RWPE1 (cell line): ENCODE measurements around the gene MED20.

Experiments used
- CTCF ChIA-PET: fragments of 350-600 bp; sonication (Branson Sonifier 250); formaldehyde crosslinking; extraction: SDS; loops from one replicate; lab custom pipeline; 2021; lab: Yijun Ruan, JAX
- POLR2A ChIA-PET: fragments of 400-600 bp; formaldehyde crosslinking; extraction: SDS; loops from one replicate; lab custom pipeline; 2020; ENCODE audit warnings: antibody characterized with exemption; ENCODE audit not compliant: low non-redundant PET; lab: Yijun Ruan, JAX
- DNase-seq: peaks from one replicate; pipeline ENCODE4 v3.0.0; 2012; ENCODE audit warnings: low spot score
- H3K27ac ChIP-seq: fragments of 450-650 bp; 2 replicates; pipeline ENCODE4 v1.5.1; 2017
- TF ChIP-seq, protein P1 (sequence below): fragments of 450-650 bp; conservative IDR thresholded peaks from 2 replicates; pipeline ENCODE4 v1.5.1; 2017; ENCODE audit warnings: low read depth, mild to moderate bottlenecking

Gene MED20

DNA sequence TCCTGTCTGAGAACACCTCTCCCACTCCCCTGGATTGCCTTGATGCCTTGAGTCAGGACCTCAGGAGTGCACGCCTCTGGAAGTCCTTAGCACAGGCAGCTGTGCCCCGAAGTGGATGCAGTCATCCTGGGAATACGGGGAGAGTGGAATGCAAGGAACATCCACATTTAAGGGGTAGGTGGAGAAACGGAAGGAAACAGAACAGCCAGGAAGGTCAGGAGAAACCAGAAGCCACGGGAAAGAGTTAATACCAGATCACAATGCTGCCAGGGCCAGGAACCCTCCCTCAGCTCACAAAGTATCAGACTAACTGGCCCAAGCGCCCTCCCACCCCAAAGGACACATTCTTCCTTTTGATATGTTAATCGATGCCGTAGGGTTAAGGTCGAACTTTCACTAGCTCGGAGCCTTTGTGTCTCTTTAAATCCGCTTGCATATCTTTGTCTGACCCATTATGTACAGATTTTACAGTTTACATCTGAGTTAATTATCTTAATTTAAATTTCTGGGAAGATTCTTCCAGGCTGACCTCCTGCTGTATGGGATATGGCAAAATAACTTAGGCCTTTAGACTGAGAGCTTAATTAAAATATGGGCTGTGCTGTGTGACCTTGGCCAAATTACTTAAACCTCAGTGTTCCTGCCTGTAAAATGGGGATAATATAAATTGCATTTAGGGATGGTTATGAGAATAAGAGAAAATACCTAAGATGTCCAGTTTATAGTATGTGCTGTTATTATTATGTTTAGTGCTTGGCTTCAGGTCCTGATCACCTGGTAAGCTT, 44.7 kb upstream of the MED20 start:
- ChIA-PET CTCF (no interaction called here), POLR2A (no interaction called here)
- no peak for DNase-seq
- TF ChIP-seq, protein P1, sequence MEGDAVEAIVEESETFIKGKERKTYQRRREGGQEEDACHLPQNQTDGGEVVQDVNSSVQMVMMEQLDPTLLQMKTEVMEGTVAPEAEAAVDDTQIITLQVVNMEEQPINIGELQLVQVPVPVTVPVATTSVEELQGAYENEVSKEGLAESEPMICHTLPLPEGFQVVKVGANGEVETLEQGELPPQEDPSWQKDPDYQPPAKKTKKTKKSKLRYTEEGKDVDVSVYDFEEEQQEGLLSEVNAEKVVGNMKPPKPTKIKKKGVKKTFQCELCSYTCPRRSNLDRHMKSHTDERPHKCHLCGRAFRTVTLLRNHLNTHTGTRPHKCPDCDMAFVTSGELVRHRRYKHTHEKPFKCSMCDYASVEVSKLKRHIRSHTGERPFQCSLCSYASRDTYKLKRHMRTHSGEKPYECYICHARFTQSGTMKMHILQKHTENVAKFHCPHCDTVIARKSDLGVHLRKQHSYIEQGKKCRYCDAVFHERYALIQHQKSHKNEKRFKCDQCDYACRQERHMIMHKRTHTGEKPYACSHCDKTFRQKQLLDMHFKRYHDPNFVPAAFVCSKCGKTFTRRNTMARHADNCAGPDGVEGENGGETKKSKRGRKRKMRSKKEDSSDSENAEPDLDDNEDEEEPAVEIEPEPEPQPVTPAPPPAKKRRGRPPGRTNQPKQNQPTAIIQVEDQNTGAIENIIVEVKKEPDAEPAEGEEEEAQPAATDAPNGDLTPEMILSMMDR: no peak
- no peak overlapping the region for H3K27ac ChIP-seq

DNA sequence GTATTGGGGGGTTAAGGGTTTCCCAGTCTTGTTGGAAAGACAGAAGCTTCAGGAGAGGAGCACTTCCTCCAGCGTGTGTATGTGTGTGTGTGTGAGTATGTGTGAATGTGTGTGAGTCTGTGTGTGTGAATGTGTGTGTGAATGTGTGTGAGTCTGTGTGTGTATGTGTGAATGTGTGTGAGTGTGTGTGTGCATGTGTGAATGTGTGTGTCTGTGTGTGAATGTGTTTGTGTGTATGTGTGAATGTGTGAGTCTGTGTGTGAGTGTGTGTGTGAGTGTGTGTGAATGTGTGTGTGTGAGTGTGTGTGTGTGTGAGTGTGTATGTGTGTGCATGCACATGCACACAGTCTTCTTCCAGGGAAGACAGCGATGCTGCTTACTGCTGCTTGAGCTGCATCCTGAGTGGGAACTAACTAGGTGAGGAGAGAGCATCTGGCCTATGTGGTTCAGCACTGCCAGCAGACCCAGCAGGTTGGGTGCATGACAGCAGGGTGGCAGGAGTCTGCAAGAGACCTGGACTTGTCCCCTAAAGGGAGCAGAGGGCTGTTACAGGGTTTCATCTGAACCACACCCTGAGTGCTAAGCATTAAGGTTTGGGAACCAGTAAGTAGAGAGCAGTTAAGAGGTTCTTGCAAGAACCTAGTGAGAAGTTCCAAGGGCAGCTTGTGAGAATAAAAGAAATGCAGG, 43.4 kb upstream of the MED20 start:
- CTCF ChIA-PET: interaction anchor here (0.9 kb wide), 1 partner anchor 177 kb away, joined by 3 read pairs; the partner anchor contains the start of gene TOMM6
- POLR2A ChIA-PET: no interaction called here
- H3K27ac ChIP-seq: no peak overlapping the region

DNA sequence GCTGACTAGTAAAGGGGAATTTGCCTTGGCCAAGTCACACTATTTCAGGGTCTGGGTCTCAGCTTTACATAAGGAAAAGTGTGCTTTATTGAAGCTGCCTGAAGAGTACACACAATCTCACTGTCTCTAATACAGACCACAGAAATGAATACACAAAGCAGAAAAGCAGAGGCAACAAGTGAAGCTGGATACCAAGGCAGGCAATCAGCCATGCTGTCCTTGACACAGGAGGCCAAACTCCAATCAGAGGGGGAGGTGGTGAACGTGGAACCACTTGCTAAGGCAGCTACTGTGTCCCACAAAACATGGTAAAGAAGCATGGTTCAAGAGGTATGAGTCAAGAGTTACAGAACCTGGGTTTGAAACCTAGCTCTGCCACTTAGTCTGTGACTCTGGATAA, 42.4 kb upstream of the MED20 start:
- ChIA-PET POLR2A (interaction anchor here (0.7 kb wide), 1 partner anchor 25 kb away, joined by 4 read pairs; no protein-coding TSS in a partner anchor), CTCF (interaction anchor here (0.6 to 1.2 kb wide), 4 partner anchors 15 to 176 kb away, joined by 3 to 4 read pairs (median 4); partner anchors contain the start of genes BYSL, MED20 and TOMM6)
- DNase-seq: no peak
- TF ChIP-seq, protein P1: no peak
- H3K27ac ChIP-seq: no peak overlapping the region

More for the DNA sequence above, 43.4 kb upstream of the MED20 start:
- TF ChIP-seq, protein P1: no peak
- DNase-seq: no peak

DNA sequence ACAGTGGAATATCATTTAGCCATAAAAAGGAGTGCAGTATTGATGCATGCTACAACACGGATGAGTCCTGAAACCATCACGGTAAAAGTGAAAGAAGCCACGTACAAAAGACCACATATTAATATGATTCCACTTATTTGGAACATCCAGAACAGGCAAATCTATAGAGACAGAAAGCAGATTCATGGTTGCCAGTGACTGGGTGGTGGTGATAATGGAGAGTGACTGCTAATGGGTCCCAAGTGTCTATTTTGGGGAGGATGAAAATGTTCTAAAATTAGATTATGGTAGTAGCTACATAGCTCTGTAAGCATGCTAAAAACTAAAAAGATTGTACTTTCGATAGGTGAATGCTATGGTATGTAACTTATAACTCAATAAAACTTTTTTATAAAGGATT, 39.1 kb upstream of the MED20 start:
- TF ChIP-seq, protein P1: no peak
- DNase-seq: no peak
- CTCF ChIA-PET: interaction anchor here (0.6 kb wide), 1 partner anchor 142 kb away, joined by 4 read pairs; no protein-coding TSS in a partner anchor

DNA sequence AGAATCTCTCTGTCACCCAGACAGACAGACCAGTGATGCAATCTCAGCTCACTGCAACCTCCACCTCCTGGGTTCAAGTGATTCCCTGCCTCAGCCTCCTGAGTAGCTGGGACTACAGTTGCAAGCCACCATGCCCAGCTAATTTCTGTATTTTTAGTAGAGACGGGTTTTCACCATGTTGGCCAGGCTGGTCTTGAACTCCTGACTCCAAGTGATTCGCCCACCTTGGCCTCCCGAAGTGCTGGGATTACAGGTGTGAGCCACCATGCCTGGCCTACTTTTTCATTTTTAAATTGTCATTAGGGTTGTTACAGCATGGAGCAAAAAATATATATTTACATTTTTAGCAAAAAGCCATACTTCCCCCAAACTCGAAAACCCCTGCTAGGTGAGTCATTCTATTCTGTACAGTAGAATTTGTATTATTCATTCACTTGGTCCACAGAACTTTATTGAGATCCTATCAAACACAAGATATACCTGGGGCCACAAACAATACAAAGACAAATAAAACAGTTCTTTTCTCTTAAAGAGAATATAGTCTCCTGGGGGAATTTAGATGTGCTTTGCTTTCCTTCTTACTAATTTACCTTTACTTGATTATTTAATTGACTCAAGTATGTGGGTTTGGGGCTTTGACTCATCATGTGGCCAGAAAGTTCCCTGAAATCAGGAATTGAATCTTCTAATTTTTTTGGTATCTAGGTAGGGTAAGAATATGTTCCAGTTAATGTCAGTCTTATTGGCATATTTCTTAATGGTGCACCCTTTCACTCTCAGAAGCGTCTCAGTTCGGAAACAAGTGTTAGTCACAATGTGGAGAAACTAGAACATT, 37.3 kb upstream of the MED20 start:
- ChIA-PET CTCF (no interaction called here), POLR2A (no interaction called here)
- TF ChIP-seq, protein P1: no peak
- no peak for DNase-seq
- H3K27ac ChIP-seq: no peak overlapping the region

More for the DNA sequence above, 39.1 kb upstream of the MED20 start:
- H3K27ac ChIP-seq: no peak overlapping the region
- POLR2A ChIA-PET: no interaction called here

DNA sequence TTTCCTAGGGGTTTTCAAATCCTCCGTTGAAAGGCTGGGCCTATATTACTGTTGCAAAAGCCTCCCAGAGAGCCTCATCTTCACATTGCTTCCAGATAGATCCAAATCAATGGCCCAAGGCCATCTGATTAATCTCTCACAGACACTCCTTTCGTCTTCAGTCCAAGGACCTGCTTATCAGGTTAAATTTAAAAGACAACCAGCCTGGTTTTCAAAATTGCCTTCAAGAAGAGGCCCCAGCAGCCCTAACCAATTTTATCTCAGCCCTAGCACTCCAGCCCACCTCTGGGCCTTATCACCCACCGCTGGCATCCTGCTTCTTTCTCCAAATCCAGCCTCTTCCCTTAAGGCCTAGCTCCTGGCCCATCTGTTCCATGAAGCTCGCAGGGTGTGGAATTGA, 36.2 kb upstream of the MED20 start:
- ChIA-PET CTCF (no interaction called here), POLR2A (no interaction called here)
- no peak for DNase-seq
- TF ChIP-seq, protein P1: no peak
- H3K27ac ChIP-seq: no peak overlapping the region
